ENCODE measurements around the gene GRIA4. TPM values are rescaled to one million over a fixed set of nuclear protein-coding genes. Genes with fewer than 3 reads are reported as not detected.
A peak's percentile ranks its signal among the peaks of the same experiment; 100 is the strongest.

Gene GRIA4
- total RNA-seq, 1 donor from 2014 or later: 0.27 TPM

- Mint-ChIP-seq H3K9me3 (ENCODE audit: unreplicated experiment) (no peaks in the 10 kb centered on the region), H3K4me1 (ENCODE audit: low read depth, unreplicated experiment) (no peaks in the 10 kb centered on the region), H3K4me3 (ENCODE audit: unreplicated experiment) (no peak overlapping the region), H3K27ac (ENCODE audit: unreplicated experiment) (no peak overlapping the region), H3K27me3 (ENCODE audit: low read depth, unreplicated experiment) (no peaks in the 10 kb centered on the region), H3K36me3 (ENCODE audit: low read depth, unreplicated experiment) (no peaks in the 10 kb centered on the region)
- Histone ChIP-seq H3K9ac (ENCODE audit: low read length) (no peak overlapping the region), H3K4me1 (ENCODE audit: insufficient read depth, low read length) (no peaks in the 10 kb centered on the region), H3K4me3 (ENCODE audit: insufficient read depth, low read depth, low read length) (no peak overlapping the region), H2AFZ (ENCODE audit: low read depth, low read length) (no peak overlapping the region), H3K27ac (ENCODE audit: low read depth, low read length) (no peak overlapping the region), H3K79me2 (ENCODE audit: insufficient read depth, low read length) (no peaks in the 10 kb centered on the region), H3K27me3 (ENCODE audit: insufficient read depth, low read length) (no peaks in the 10 kb centered on the region), H3K36me3 (ENCODE audit: insufficient read depth, low read length) (no peaks in the 10 kb centered on the region), H3K9me3 (ENCODE audit: insufficient read depth, low read depth, low read length) (no peaks in the 10 kb centered on the region), H4K20me1 (ENCODE audit: insufficient read depth, low read length) (no peaks in the 10 kb centered on the region), H3K4me2 (ENCODE audit: low read length) (no peak overlapping the region)
- no peak for FAIRE-seq
- peak; percentile 16 for DNase-seq (ENCODE audit: low read depth)
- no peak for TF ChIP-seq CTCF (IDR thresholded peaks at IDR 0.05; ENCODE audit: insufficient read depth, low read depth, low read length)
- TF ChIP-seq EZH2 (IDR thresholded peaks at IDR 0.05; ENCODE audit: insufficient read depth, low read length): no peak
These were observed 8.6 kb downstream of the GRIA4 start for GRCh38 chr11:105618343-105618955.

GRCh38 chr11:105619556-105619955, 9.7 kb downstream of the GRIA4 start:
- no peaks in the 10 kb centered on the region for H3K27me3 Mint-ChIP-seq (ENCODE audit: low read depth, unreplicated experiment)
- Histone ChIP-seq H3K4me1 (ENCODE audit: insufficient read depth, low read length) (no peaks in the 10 kb centered on the region), H3K4me2 (ENCODE audit: low read length) (no peak overlapping the region), H3K79me2 (ENCODE audit: insufficient read depth, low read length) (no peaks in the 10 kb centered on the region), H3K4me3 (ENCODE audit: insufficient read depth, low read depth, low read length) (no peak overlapping the region), H3K27ac (ENCODE audit: low read depth, low read length) (no peak overlapping the region), H3K9ac (ENCODE audit: low read length) (no peak overlapping the region), H3K9me3 (ENCODE audit: insufficient read depth, low read depth, low read length) (no peaks in the 10 kb centered on the region), H2AFZ (ENCODE audit: low read depth, low read length) (no peak overlapping the region), H3K27me3 (ENCODE audit: insufficient read depth, low read length) (no peaks in the 10 kb centered on the region), H3K36me3 (ENCODE audit: insufficient read depth, low read length) (no peaks in the 10 kb centered on the region), H4K20me1 (ENCODE audit: insufficient read depth, low read length) (no peaks in the 10 kb centered on the region)
- TF ChIP-seq EZH2 (IDR thresholded peaks at IDR 0.05; ENCODE audit: insufficient read depth, low read length) (no peak), CTCF (IDR thresholded peaks at IDR 0.05; ENCODE audit: insufficient read depth, low read depth, low read length) (no peak)
- no peak for DNase-seq (ENCODE audit: low read depth)
- H3K4me1 Mint-ChIP-seq (ENCODE audit: low read depth, unreplicated experiment): no peaks in the 10 kb centered on the region
- no peak overlapping the region for H3K27ac Mint-ChIP-seq (ENCODE audit: unreplicated experiment)
- no peaks in the 10 kb centered on the region for H3K9me3 Mint-ChIP-seq (ENCODE audit: unreplicated experiment)
- H3K4me3 Mint-ChIP-seq (ENCODE audit: unreplicated experiment): no peak overlapping the region
- FAIRE-seq: no peak
- no peaks in the 10 kb centered on the region for H3K36me3 Mint-ChIP-seq (ENCODE audit: low read depth, unreplicated experiment)

- H3K4me3 ChIP-seq (ENCODE audit: insufficient read depth, low read depth, low read length): no peak overlapping the region
- H2AFZ ChIP-seq (ENCODE audit: low read depth, low read length): no peak overlapping the region
- TF ChIP-seq CTCF (IDR thresholded peaks at IDR 0.05; ENCODE audit: insufficient read depth, low read depth, low read length): no peak
- TF ChIP-seq EZH2 (IDR thresholded peaks at IDR 0.05; ENCODE audit: insufficient read depth, low read length): no peak
- H3K4me1 ChIP-seq (ENCODE audit: insufficient read depth, low read length): no peaks in the 10 kb centered on the region
- Mint-ChIP-seq H3K27me3 (ENCODE audit: low read depth, unreplicated experiment) (no peaks in the 10 kb centered on the region), H3K9me3 (ENCODE audit: unreplicated experiment) (no peaks in the 10 kb centered on the region), H3K36me3 (ENCODE audit: low read depth, unreplicated experiment) (no peaks in the 10 kb centered on the region), H3K4me3 (ENCODE audit: unreplicated experiment) (no peak overlapping the region), H3K4me1 (ENCODE audit: low read depth, unreplicated experiment) (no peaks in the 10 kb centered on the region), H3K27ac (ENCODE audit: unreplicated experiment) (no peak overlapping the region)
- FAIRE-seq: no peak
- H3K27ac ChIP-seq (ENCODE audit: low read depth, low read length): no peak overlapping the region
- H3K9me3 ChIP-seq (ENCODE audit: insufficient read depth, low read depth, low read length): no peaks in the 10 kb centered on the region
- no peak overlapping the region for H3K4me2 ChIP-seq (ENCODE audit: low read length)
- no peaks in the 10 kb centered on the region for H4K20me1 ChIP-seq (ENCODE audit: insufficient read depth, low read length)
- H3K9ac ChIP-seq (ENCODE audit: low read length): no peak overlapping the region
- no peaks in the 10 kb centered on the region for H3K79me2 ChIP-seq (ENCODE audit: insufficient read depth, low read length)
- H3K36me3 ChIP-seq (ENCODE audit: insufficient read depth, low read length): no peaks in the 10 kb centered on the region
- no peaks in the 10 kb centered on the region for H3K27me3 ChIP-seq (ENCODE audit: insufficient read depth, low read length)
- no peak for DNase-seq (ENCODE audit: low read depth)
These were observed 12.1 kb downstream of the GRIA4 start for GRCh38 chr11:105622016-105622415.
